Gastroesophageal sphincter (tissue), 4 donors: ENCODE results near the gene ZCCHC17. TPM values are rescaled to one million over a fixed set of nuclear protein-coding genes. Genes with fewer than 3 reads are reported as not detected.

Experiments used
- ATAC-seq: fragments of 150-250 bp; one replicate; pipeline ENCODE4 v1.9.1; 2016; ENCODE audit warnings: mild to moderate bottlenecking, moderate library complexity
- H3K27ac ChIP-seq, 4 donors: fragments of 200-600 bp; sonication (generic) in 3 of 4; 1 replicate in 3 of 4; 2 replicates in 1 of 4; pipeline ENCODE4 v1.5.1; 2016 to 2019
- H3K27me3 ChIP-seq: fragments of 200-600 bp; sonication (generic); one replicate; pipeline ENCODE4 v1.5.1; 2019
- H3K36me3 ChIP-seq, 2 donors: fragments of 200-600 bp; sonication (generic); one replicate each; pipeline ENCODE4 v1.5.1; 2019; ENCODE audit warnings: control low read depth in 1 of 2
- H3K4me1 ChIP-seq, 3 donors: fragments of 200-600 bp; sonication (generic); 1 replicate in 2 of 3; 2 replicates in 1 of 3; pipeline ENCODE4 v1.5.1; 2016 to 2019; ENCODE audit warnings: control low read depth in 2 of 3
- H3K4me3 ChIP-seq, 2 donors: fragments of 200-600 bp; sonication (generic); one replicate each; pipeline ENCODE4 v1.5.1; 2019; ENCODE audit warnings: mild to moderate bottlenecking in 1 of 2, moderate library complexity in 1 of 2
- H3K9me3 ChIP-seq, 3 donors: fragments of 200-600 bp; sonication (generic); one replicate each; pipeline ENCODE4 v1.5.1; 2017 to 2019; ENCODE audit warnings: control low read depth in 2 of 3
- EP300 ChIP-seq: sonication (generic); formaldehyde crosslinking; IDR thresholded peaks from one replicate; pipeline ENCODE4 v1.6.1; 2017; ENCODE audit warnings: antibody characterized with exemption, mild to moderate bottlenecking
- POLR2A ChIP-seq, 2 donors: fragments of 450-650 bp; IDR thresholded peaks; one replicate each; pipeline ENCODE4 v1.6.1; 2017; ENCODE audit warnings: antibody characterized with exemption in 2 of 2, mild to moderate bottlenecking in 2 of 2, moderate library complexity in 1 of 2
- POLR2AphosphoS5 ChIP-seq: sonication (generic); formaldehyde crosslinking; IDR thresholded peaks from one replicate; pipeline ENCODE4 v1.6.1; 2017; ENCODE audit warnings: antibody characterized with exemption
- WGBS, 2 donors: methylation state at CpG; one replicate each; pipeline ENCODE4 v1.1.5; 2018; ENCODE audit warnings: low coverage in 1 of 2; 5-methylcytosine and 5-hydroxymethylcytosine counted together
- total RNA-seq, 4 donors: library from RNA; depleted of rRNA; stranded (reverse); fragments of >200 nt; gene quantifications; one replicate each; pipeline ENCODE4 v1.1.0, GENCODE V29; 2016
- TF ChIP-seq, protein P1 (sequence below), 4 experiments: fragments of 200-600 bp in 2 of 4; fragments of 450-650 bp in 2 of 4; sonication (generic) in 1 of 4; IDR thresholded peaks; one replicate each; pipeline ENCODE4 v1.5.1; 2017 to 2019; ENCODE audit warnings: antibody characterized with exemption in 4 of 4, mild to moderate bottlenecking in 2 of 4, moderate library complexity in 2 of 4

The ZCCHC17 gene
- total RNA-seq, 4 donors from 2014 or later, result 25.4 to 28.7 (median 27.4) TPM

GRCh38 chr1:31346785-31347184 lies 50.0 kb downstream of the ZCCHC17 start:
- Histone ChIP-seq H3K27me3 (no peaks in the 10 kb centered on the region), H3K36me3 (peaks cover 0 to 85% of the 10 kb centered on the region in 2 donors), H3K4me3 (no peak overlapping the region), H3K27ac (no peak overlapping the region), H3K9me3 (no peaks in the 10 kb centered on the region), H3K4me1 (no peaks in the 10 kb centered on the region)
- TF ChIP-seq POLR2AphosphoS5, result no peak
- TF ChIP-seq EP300, result no peak
- TF ChIP-seq, protein P1, sequence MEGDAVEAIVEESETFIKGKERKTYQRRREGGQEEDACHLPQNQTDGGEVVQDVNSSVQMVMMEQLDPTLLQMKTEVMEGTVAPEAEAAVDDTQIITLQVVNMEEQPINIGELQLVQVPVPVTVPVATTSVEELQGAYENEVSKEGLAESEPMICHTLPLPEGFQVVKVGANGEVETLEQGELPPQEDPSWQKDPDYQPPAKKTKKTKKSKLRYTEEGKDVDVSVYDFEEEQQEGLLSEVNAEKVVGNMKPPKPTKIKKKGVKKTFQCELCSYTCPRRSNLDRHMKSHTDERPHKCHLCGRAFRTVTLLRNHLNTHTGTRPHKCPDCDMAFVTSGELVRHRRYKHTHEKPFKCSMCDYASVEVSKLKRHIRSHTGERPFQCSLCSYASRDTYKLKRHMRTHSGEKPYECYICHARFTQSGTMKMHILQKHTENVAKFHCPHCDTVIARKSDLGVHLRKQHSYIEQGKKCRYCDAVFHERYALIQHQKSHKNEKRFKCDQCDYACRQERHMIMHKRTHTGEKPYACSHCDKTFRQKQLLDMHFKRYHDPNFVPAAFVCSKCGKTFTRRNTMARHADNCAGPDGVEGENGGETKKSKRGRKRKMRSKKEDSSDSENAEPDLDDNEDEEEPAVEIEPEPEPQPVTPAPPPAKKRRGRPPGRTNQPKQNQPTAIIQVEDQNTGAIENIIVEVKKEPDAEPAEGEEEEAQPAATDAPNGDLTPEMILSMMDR (IDR thresholded peaks at IDR 0.05), result no peak
- TF ChIP-seq POLR2A (IDR thresholded peaks at IDR 0.05), result no peak
- ATAC-seq, result no peak

GRCh38 chr1:31348449-31348848 lies 51.6 kb downstream of the ZCCHC17 start:
- H3K27ac ChIP-seq, result no peak overlapping the region
- no peaks in the 10 kb centered on the region for H3K4me1 ChIP-seq
- peaks cover 0 to 90% of the 10 kb centered on the region in 2 donors for H3K36me3 ChIP-seq
- H3K27me3 ChIP-seq, result no peaks in the 10 kb centered on the region
- no peak for ATAC-seq
- H3K9me3 ChIP-seq, result no peaks in the 10 kb centered on the region
- WGBS, 2 donors, result 86 to 100% methylated on average over 1 of the region's 1 CpG
- H3K4me3 ChIP-seq, result no peak overlapping the region
- TF ChIP-seq, protein P1 (IDR thresholded peaks at IDR 0.05), result no peak
- TF ChIP-seq EP300, result no peak
- no peak for TF ChIP-seq POLR2AphosphoS5
- TF ChIP-seq POLR2A (IDR thresholded peaks at IDR 0.05), result no peak

- Histone ChIP-seq H3K4me1 (peaks cover 0 to 6% (median 0%) of the 10 kb centered on the region in 3 donors), H3K36me3 (peaks cover 0 to 88% of the 10 kb centered on the region in 2 donors), H3K4me3 (no peak overlapping the region), H3K27ac (no peak overlapping the region), H3K27me3 (no peaks in the 10 kb centered on the region), H3K9me3 (no peaks in the 10 kb centered on the region)
- ATAC-seq, result no peak
- 44% methylated on average over 3 of the region's 3 CpGs for WGBS, 2 donors
- TF ChIP-seq, protein P1 (IDR thresholded peaks at IDR 0.05), result no peak
- TF ChIP-seq EP300, result no peak
- no peak for TF ChIP-seq POLR2AphosphoS5
- no peak for TF ChIP-seq POLR2A (IDR thresholded peaks at IDR 0.05)
Observed at GRCh38 chr1:31354283-31354682, 57.5 kb downstream of the ZCCHC17 start.

- 92 to 100% methylated on average over 1 to 2 of the region's 2 CpGs for WGBS, 2 donors
- Histone ChIP-seq H3K9me3 (no peaks in the 10 kb centered on the region), H3K36me3 (peaks cover 0 to 87% of the 10 kb centered on the region in 2 donors), H3K27ac (no peak overlapping the region), H3K4me1 (peaks cover 0 to 6% (median 0%) of the 10 kb centered on the region in 3 donors), H3K4me3 (no peak overlapping the region), H3K27me3 (no peaks in the 10 kb centered on the region)
- TF ChIP-seq, protein P1 (IDR thresholded peaks at IDR 0.05), result no peak
- TF ChIP-seq POLR2A (IDR thresholded peaks at IDR 0.05), result no peak
- TF ChIP-seq POLR2AphosphoS5, result no peak
- no peak for TF ChIP-seq EP300
- ATAC-seq, result no peak
Observed at GRCh38 chr1:31356427-31356826, 59.6 kb downstream of the ZCCHC17 start.

DNA sequence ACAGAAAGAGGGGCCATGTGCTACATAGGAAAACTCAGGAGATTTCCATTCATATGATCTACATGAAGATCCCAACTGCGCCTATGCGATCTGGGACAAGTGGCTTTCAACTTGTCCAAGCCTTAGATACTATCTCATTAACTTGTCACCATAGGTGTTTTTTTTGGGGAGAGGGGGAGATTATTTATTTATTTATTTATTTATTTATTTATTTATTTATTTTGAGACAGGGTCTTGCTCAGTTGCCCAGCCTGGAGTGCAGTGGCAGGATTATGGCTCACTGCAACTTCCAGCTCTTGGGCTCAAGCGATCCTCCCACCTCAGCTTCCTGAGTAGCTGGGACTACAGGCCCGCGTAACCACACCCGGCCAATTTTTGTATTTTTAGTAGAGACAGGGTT lies 64.8 kb downstream of the ZCCHC17 start:
- peaks cover 0 to 89% of the 10 kb centered on the region in 2 donors for H3K36me3 ChIP-seq

More for the DNA sequence above, 64.8 kb downstream of the ZCCHC17 start:
- 99 to 100% methylated on average over 5 to 6 of the region's 6 CpGs for WGBS, 2 donors
- no peaks in the 10 kb centered on the region for H3K9me3 ChIP-seq
- H3K27ac ChIP-seq, result no peak overlapping the region
- TF ChIP-seq, protein P1 (IDR thresholded peaks at IDR 0.05), result no peak
- TF ChIP-seq POLR2A (IDR thresholded peaks at IDR 0.05), result no peak
- no peak for TF ChIP-seq POLR2AphosphoS5
- no peak for TF ChIP-seq EP300
- no peak for ATAC-seq
- H3K27me3 ChIP-seq, result no peaks in the 10 kb centered on the region
- peaks cover 0 to 15% (median 0%) of the 10 kb centered on the region in 3 donors for H3K4me1 ChIP-seq
- H3K4me3 ChIP-seq, result no peak overlapping the region
